ENCODE measurements around the gene CHST15. TPM values are rescaled to one million over a fixed set of nuclear protein-coding genes. Genes with fewer than 3 reads are reported as not detected.

Gene CHST15
- total and polyA plus RNA-seq, 2 of the 8 experiments (the other 6 are each of a cell fraction or from before 2014, with no cell fraction given): 8.8 to 9.1 TPM

- no peak overlapping the region for H3K14ac ChIP-seq (ENCODE audit: insufficient read length)
- no peak overlapping the region for H3K18ac ChIP-seq (ENCODE audit: extremely low read depth, low read length)
- ChIA-PET POLR2A (ENCODE audit: partially characterized antibody) (no interaction called here), CTCF (ENCODE audit: partially characterized antibody) (interaction anchor here (1.0 to 2.6 kb wide), 7 partner anchors 26 to 365 kb away, joined by 3 to 7 read pairs (median 5); no protein-coding TSS in a partner anchor)
- H3K23ac ChIP-seq (ENCODE audit: insufficient read length): no peak overlapping the region
- 74% methylated on average over 9 of the region's 9 CpGs; no CpG with 5 or more reads in 1 of the 2 experiments for WGBS, 2 experiments (ENCODE audit: extremely low coverage in 1 of 2, insufficient coverage in 1 of 2, insufficient read length in 1 of 2, insufficient replicate concordance in 2 of 2, low coverage in 1 of 2, low lambda C conversion rate in 2 of 2, missing lambda C conversion rate in 1 of 2)
- H2BK5ac ChIP-seq (ENCODE audit: low read depth, low read length): 0 out of 2 replicates have a peak overlapping the region, but pooled peaks have one; percentile 42
- no peak overlapping the region for H2BK120ac ChIP-seq (replicated peaks; ENCODE audit: low read depth, low read length)
- no peaks in the 10 kb centered on the region for H3K79me2 ChIP-seq (ENCODE audit: control insufficient read depth in 1 of 2, insufficient read depth in 2 of 2, low read length in 2 of 2)
- H2BK12ac ChIP-seq (ENCODE audit: low read depth, low read length): no peak overlapping the region
- peak overlapping the region; percentile 71 for H3K4ac ChIP-seq (replicated peaks; ENCODE audit: insufficient read length, low read depth, low read length)
- no peak overlapping the region for H4K91ac ChIP-seq (replicated peaks; ENCODE audit: insufficient read length, low read length)
- H2AK5ac ChIP-seq (ENCODE audit: low read depth, low read length): no peak overlapping the region
- H3K9me3 ChIP-seq (ENCODE audit: insufficient read depth in 2 of 2, low read depth in 1 of 2, low read length in 1 of 2): no peaks in the 10 kb centered on the region
- 0 out of 2 replicates have a peak overlapping the region, but pooled peaks have one; percentile 44 for H2BK20ac ChIP-seq (ENCODE audit: low read length)
- no peak overlapping the region for H4K5ac ChIP-seq (ENCODE audit: insufficient read length, low read depth, low read length)
- peak overlapping the region; percentile 4; the same call in 1 of the 2 replicates for H2BK15ac ChIP-seq (ENCODE audit: low read length)
- H3K56ac ChIP-seq (replicated peaks; ENCODE audit: insufficient read length, low read depth, low read length): no peak overlapping the region
- no peaks in the 10 kb centered on the region for H3K23me2 ChIP-seq (ENCODE audit: low read depth, low read length)
- 0 out of 7 replicates have a peak, but pooled peaks cover 0 to 2% (median 0%) of the 10 kb centered on the region in 4 experiments for H3K27me3 ChIP-seq (replicated peaks in 1 of 4; ENCODE audit: control insufficient read depth in 3 of 4, extremely low read depth in 1 of 4, insufficient read depth in 3 of 4, low read length in 3 of 4)
- no peaks in the 10 kb centered on the region for H4K20me1 ChIP-seq (replicated peaks in 1 of 2; ENCODE audit: control insufficient read depth in 1 of 2, insufficient read depth in 2 of 2, low read length in 2 of 2)
- FAIRE-seq (no peak), DNase-seq (ENCODE audit: low read depth in 1 of 2, low spot score in 2 of 2) (no peak)
- no peak overlapping the region for H3K4me2 ChIP-seq (ENCODE audit: insufficient read depth in 1 of 2, low read depth in 2 of 2, low read length in 2 of 2)
- no peak overlapping the region for H3K9ac ChIP-seq (replicated peaks in 1 of 4; ENCODE audit: extremely low read depth in 1 of 4, low read depth in 3 of 4, low read length in 3 of 4)
- no peak overlapping the region for H2AFZ ChIP-seq (ENCODE audit: low read length)
- H3K27ac ChIP-seq (ENCODE audit: low read depth, low read length): no peak overlapping the region
- no peaks in the 10 kb centered on the region for H3K36me3 ChIP-seq (ENCODE audit: control insufficient read depth in 2 of 4, insufficient read depth in 4 of 4, low read length in 3 of 4)
- H3K4me1 ChIP-seq (replicated peaks in 1 of 4; ENCODE audit: control insufficient read depth in 3 of 4, insufficient read depth in 4 of 4, low read length in 3 of 4): peaks cover 8 to 18% (median 12%) of the 10 kb centered on the region in 4 experiments
- H3K79me1 ChIP-seq (ENCODE audit: low read depth, low read length): no peaks in the 10 kb centered on the region
- no peak overlapping the region for H4K8ac ChIP-seq (ENCODE audit: extremely low read depth, insufficient read depth, low read length)
- H3K4me3 ChIP-seq (ENCODE audit: extremely low read depth in 1 of 4, insufficient read depth in 2 of 4, low read depth in 3 of 4, low read length in 4 of 4): no peak overlapping the region
- TF ChIP-seq CBX8 (IDR thresholded peaks at IDR 0.05; ENCODE audit: borderline replicate concordance, low read depth, low read length): no peak
- no peak for TF ChIP-seq POU5F1 (IDR thresholded peaks at IDR 0.05; ENCODE audit: low read depth, low read length)
- TF ChIP-seq, protein P1, sequence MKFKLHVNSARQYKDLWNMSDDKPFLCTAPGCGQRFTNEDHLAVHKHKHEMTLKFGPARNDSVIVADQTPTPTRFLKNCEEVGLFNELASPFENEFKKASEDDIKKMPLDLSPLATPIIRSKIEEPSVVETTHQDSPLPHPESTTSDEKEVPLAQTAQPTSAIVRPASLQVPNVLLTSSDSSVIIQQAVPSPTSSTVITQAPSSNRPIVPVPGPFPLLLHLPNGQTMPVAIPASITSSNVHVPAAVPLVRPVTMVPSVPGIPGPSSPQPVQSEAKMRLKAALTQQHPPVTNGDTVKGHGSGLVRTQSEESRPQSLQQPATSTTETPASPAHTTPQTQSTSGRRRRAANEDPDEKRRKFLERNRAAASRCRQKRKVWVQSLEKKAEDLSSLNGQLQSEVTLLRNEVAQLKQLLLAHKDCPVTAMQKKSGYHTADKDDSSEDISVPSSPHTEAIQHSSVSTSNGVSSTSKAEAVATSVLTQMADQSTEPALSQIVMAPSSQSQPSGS (IDR thresholded peaks at IDR 0.05; ENCODE audit: low read length): no peak
- TF ChIP-seq SP1 (IDR thresholded peaks at IDR 0.05; ENCODE audit: low read depth, low read length): no peak
- TF ChIP-seq SP2 (IDR thresholded peaks at IDR 0.05; ENCODE audit: low read length): no peak
- TF ChIP-seq RXRA (IDR thresholded peaks at IDR 0.05; ENCODE audit: insufficient read depth, low read depth, low read length): no peak
- TF ChIP-seq NRF1 (IDR thresholded peaks at IDR 0.05; ENCODE audit: low read depth, low read length): no peak
- no peak for TF ChIP-seq EZH2 (IDR thresholded peaks at IDR 0.05; ENCODE audit: low read depth, low read length, severe bottlenecking)
- TF ChIP-seq SRF (IDR thresholded peaks at IDR 0.05; ENCODE audit: low read depth, low read length): no peak
- TF ChIP-seq, protein P2, sequence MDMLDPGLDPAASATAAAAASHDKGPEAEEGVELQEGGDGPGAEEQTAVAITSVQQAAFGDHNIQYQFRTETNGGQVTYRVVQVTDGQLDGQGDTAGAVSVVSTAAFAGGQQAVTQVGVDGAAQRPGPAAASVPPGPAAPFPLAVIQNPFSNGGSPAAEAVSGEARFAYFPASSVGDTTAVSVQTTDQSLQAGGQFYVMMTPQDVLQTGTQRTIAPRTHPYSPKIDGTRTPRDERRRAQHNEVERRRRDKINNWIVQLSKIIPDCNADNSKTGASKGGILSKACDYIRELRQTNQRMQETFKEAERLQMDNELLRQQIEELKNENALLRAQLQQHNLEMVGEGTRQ (IDR thresholded peaks at IDR 0.05; ENCODE audit: low read length): no peak
- TF ChIP-seq ZNF274 (IDR thresholded peaks at IDR 0.05; ENCODE audit: borderline replicate concordance, extremely low read depth, low read length): no peak
- TF ChIP-seq SP4 (IDR thresholded peaks at IDR 0.05; ENCODE audit: low read length): no peak
Observed at GRCh38 chr10:124027651-124028050, 65.7 kb downstream of the CHST15 start.
